ENCODE measurements around the gene TMEM9.

DNA sequence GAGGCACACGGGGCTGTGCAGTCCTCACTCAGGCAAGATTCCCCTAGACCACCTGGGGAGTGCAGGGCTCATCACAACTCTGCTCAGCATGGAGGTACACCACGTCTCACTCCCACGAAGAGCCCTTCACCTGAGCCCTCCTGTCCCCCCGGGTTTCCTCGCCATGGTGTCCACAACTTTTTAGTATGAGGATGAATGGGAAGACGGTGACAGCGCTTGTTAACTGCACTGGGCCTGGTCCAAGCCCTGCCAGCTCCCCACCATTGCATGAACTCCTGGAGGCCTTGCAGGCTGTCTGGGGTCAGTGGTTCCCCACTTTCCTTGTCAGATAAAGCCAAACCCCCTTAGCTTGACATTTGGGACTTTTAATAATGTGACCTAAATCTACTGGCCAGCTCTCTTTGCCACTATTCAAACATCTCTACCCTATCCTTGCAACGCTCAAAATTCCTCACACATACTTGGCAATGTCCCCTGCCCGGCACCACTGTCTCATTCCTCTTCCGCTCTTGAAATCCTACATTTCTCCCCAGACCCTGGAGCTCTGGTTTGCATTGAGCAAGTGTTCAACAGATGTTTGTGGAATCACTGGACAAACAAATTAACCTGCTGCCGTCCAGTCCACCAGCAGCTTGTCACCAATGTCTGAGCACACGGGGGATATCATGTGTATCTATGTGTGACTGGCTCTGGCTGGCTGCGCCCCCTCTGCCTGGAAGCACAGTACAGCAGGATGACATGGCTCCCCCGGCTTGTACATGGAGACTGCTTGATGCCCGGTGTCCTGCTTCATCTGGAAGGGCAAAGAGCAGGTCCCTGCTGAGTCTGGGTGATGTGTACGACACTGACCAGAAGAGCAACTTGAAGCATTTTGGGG is 11.2 kb downstream of the TMEM9 start:
- TF ChIP-seq POLR2A (IDR thresholded peaks at IDR 0.05; ENCODE audit: low read depth, low read length) = no peak
- TF ChIP-seq KAT2A (conservative IDR thresholded peaks at IDR 0.05; ENCODE audit: control insufficient read depth, low read depth, low read length) = no peak
- TF ChIP-seq CTCF (IDR thresholded peaks at IDR 0.05 in 2 of 3, conservative IDR thresholded peaks at IDR 0.05 in 1 of 3; ENCODE audit: control insufficient read depth in 2 of 3, extremely low read depth in 1 of 3, insufficient read depth in 1 of 3, low read depth in 3 of 3, low read length in 3 of 3) = no peak
- no peak for TF ChIP-seq EZH2 (IDR thresholded peaks at IDR 0.05; ENCODE audit: borderline replicate concordance, control insufficient read depth, low read depth, low read length)
- TF ChIP-seq ZBED1 (IDR thresholded peaks at IDR 0.05; ENCODE audit: borderline replicate concordance) = no peak
- no peak for TF ChIP-seq NFYB (IDR thresholded peaks at IDR 0.05; ENCODE audit: insufficient read depth, low read depth, low read length)

Data from GM12878 (cell line).